H54 (cell line): Measurements from ENCODE around the gene CUEDC1.

Experiments used
- DNase-seq: peaks from one replicate; pipeline ENCODE4 v3.0.0; 2011; ENCODE audit warnings: low spot score, mixed read lengths; ENCODE audit not compliant: insufficient read length
- FAIRE-seq: peaks from 3 replicates; lab custom pipeline; 2011; peaks lifted over from hg19 to GRCh38; lab: Jason Lieb, UNC
- POLR2A ChIP-seq: IDR thresholded peaks from 2 replicates; pipeline ENCODE4 v1.6.1; 2011; ENCODE audit warnings: low read depth, mild to moderate bottlenecking, low read length

Gene CUEDC1

GRCh38 chr17:57902800-57903759 lies 52.1 kb downstream of the CUEDC1 start:
- peak; percentile 92 for DNase-seq
- TF ChIP-seq POLR2A: no peak
- peak; percentile 82 for FAIRE-seq

- TF ChIP-seq POLR2A: no peak
- DNase-seq (no peak), FAIRE-seq (no peak)
Observed at GRCh38 chr17:57902117-57902799, 53.0 kb downstream of the CUEDC1 start.

DNA sequence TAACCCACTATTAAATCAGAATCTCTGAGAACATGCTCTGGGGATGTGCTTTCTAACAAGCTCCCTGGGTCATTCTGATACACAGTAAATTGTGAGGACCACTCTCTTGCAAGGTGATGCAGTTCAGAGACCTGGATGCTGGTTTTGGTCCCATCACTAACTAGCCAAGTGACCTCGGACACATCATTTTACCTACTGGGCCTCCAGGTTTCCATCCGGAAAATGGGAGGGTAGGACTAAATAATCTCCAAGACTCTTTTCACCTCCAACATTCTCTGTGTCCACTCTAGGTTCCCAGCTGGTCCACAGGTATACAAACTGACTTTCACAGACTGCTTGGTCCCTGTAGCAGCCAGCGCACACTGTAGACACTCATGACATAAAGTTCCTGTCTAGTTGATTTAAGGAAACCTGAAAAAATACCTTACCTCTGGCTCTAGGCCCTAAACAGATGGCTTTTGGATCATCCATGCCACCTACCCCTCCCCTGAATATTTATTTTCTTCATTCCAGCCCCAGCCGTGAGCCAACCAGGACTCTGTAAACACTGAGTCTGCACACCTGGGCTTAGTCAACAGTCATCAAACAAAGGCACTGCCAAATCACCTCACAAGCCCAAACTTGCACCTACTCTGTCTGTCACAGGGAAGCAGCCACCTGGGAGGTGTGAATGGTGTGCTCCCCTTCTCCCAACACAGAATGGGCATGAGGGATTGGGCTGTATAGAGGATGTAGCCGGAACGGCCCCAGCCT lies 54.0 kb downstream of the CUEDC1 start:
- DNase-seq: no peak

DNA sequence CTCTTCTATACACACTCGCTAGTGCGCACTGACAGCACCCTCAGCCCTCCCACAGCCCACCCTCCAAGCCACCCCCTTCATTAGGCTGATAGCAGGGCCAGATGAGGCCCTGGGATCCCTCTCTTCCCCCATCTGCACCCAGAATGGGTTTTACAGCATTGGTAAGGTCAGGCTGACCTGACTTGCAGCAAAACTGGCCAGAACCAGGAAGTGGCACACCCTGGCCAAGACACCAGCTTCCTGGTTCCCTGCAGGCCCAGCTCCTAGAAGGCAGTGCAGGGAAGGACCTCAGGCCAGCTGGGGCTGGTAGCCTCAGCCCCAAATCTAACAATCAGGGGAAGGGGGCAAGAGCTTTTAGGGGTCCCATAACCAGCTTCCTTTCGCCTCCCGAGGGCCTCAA lies 55.4 kb downstream of the CUEDC1 start:
- no peak for TF ChIP-seq POLR2A
- FAIRE-seq (no peak), DNase-seq (no peak)

More for the DNA sequence above, 54.0 kb downstream of the CUEDC1 start:
- TF ChIP-seq POLR2A: no peak
- no peak for FAIRE-seq

GRCh38 chr17:57899391-57899790 lies 55.8 kb downstream of the CUEDC1 start:
- FAIRE-seq (no peak), DNase-seq (no peak)
- no peak for TF ChIP-seq POLR2A

DNA sequence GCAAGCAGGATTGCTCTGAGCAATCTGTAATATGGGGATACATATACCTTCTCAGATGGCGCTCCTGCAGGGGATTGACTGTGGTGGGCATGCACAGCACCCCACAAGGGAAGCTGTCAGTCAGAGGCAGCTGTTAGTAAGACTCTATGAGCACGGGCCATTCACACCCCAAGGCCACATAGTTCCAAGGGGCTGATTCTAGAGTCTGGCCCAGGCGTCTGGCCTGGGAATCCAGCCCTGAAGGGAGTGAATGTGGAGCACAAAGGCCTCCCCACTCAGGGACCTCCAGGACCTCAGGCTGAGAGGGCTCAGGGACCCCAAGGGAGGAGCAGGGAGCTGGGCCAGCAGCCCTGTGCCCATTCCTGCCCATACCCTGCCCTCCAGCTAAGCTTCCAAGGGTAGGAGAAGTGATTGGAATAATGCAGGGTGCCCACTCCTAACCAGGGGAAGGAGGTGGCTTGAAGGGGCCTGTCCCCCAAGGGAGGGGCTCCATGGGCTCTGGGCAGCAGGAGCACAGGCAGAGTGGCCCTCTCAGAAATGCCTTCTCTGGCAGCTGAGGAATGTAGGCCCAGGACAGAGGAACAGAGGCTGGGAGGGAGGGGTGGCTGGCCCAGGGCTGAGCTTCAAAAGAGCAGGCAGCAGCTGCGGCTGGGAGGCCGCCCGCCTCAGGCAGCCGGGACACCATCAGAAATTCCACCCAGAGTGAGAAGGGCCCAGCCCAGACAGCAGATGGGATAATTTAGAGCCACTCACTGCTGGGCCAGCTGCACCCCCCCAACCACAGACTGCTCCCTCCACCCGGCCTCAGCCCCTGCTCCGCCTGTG lies 56.5 kb downstream of the CUEDC1 start:
- FAIRE-seq: no peak
- no peak for TF ChIP-seq POLR2A
- DNase-seq: no peak

DNA sequence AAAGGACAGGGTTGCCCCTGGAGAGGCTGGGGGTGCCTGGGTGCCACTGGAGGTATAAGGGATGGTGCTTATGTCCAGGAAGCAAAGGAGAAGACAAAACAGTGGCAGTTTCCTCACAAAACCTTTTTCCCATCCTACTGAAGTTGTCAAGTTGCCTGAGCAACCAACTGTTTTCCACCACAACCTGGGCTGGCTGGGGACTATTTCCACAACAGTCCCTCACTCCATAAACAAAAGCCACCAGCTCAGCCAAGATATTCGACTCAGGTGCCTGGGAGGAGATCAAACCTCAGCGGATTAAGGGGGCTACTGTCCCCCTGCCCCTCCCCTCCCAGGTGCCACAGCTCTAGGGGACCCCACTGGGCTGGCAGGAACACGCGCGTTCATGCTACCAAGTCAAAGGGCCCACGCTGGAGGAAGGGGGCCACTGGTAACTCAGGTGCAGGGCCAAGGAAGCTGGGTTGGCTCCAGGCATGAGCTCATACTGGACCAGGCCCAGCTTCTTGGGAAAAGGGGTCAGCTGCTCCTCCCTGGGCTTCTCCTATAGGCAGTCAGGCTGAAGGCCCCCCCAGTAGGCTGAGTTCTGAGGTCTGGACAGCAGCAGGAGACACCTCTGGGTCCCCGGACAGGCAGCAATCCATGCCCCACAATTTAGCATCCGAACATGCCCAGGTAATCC lies 59.7 kb downstream of the CUEDC1 start:
- 0 out of 2 replicates have a peak, but pooled peaks have one; percentile 16 for TF ChIP-seq POLR2A
- DNase-seq (no peak), FAIRE-seq (no peak)

DNA sequence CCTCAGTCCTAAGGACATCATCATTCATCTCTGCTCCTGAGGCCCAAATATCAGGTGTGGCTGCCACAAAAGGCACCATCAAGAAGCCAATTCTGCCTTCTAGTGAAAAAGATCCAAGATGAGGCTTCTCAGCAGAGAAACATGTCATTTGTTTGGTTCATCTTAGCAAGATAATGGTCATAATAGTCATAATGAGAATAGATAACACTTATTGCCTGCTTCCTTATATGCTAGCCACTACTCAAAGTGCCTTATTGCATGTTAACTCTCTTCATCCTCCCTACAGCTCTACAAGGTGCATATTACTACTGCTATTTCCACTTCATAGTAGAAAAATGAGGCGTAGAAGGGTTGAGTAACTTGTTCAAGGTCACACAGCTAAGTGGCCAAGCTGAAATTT lies 60.4 kb downstream of the CUEDC1 start:
- no peak for TF ChIP-seq POLR2A
- DNase-seq (no peak), FAIRE-seq (no peak)

DNA sequence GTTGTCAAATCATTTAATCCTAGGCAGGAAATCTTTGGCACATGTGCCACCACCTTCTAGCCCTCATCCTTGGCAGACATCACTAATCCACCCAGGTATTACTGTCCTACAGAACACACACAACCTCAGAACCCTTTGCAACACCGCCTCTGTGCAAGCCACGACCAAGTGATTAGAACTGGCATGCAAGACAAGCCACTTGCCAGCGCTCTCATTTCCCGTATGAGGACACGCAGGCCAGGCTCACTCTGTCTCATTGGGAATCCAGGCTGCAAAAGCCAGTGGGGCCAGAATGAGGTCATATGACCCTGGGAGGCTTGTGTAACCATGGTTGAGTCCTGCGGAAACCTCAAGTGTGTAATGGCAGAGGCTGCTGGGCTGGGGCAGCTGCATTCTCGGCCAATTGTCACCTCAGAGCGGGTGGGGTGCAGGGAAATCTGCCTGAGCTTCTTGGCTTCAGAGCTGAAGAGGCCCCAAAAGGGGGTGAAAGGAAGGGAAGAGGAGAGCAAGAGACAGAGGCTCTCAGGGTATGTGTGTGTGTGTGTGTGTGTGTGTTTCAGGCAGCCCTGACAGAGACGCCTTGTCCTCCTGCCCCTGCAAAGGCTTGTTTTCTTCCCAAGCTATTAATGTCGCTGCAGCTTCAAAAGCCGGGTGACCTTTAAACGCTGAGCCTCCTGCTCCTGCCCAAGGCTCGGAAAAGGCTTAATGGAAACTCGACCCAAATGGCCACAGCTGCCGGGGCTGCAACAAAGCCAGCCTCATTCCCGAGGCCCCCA lies 62.2 kb downstream of the CUEDC1 start:
- TF ChIP-seq POLR2A: peak; percentile 37; the same call in 1 of the 2 replicates
- peak; percentile 97 for DNase-seq
- FAIRE-seq: peak; percentile 71

- no peak for FAIRE-seq
- DNase-seq: peak; percentile 95
- TF ChIP-seq POLR2A: no peak
Observed at GRCh38 chr17:57892146-57892819, 62.9 kb downstream of the CUEDC1 start.

DNA sequence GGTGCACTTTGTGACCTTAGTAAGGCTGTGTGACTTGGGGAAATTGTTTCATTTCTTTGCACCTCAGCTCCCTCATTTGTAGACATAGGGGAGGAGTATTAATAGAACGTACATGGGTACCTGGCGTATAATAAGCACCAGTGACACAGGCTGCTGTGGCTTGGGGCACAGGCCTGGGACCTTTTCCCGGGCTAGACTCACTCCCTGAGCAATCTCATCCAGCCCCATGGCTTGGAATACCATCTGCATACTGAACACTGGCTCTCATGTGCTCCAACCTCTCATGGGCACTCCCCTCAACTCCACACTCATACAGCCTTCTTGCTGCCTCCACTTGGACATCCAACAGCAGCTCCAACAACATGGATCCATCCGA lies 64.4 kb downstream of the CUEDC1 start:
- DNase-seq (no peak), FAIRE-seq (no peak)
- TF ChIP-seq POLR2A: no peak
